Hepatocyte (in vitro differentiated cells): ENCODE measurements around the gene BTBD8. TPM values are rescaled to one million over a fixed set of nuclear protein-coding genes. Genes with fewer than 3 reads are reported as not detected.

Source experiments
- DNase-seq: peaks from one replicate; pipeline ENCODE4 v3.0.0-alpha.2; 2016; ENCODE audit warnings: low spot score
- H2AFZ ChIP-seq: fragments of 200-600 bp; sonication (generic); 2 replicates; pipeline ENCODE4 v1.6.0; 2016; ENCODE audit warnings: antibody characterized with exemption, mild to moderate bottlenecking
- H3K27ac ChIP-seq: fragments of 200-600 bp; sonication (generic); 2 replicates; pipeline ENCODE4 v1.5.1; 2016; ENCODE audit warnings: mild to moderate bottlenecking
- H3K27me3 ChIP-seq: fragments of 200-600 bp; sonication (generic); 2 replicates; pipeline ENCODE4 v1.6.1; 2016
- H3K36me3 ChIP-seq: fragments of 200-600 bp; sonication (generic); replicated peaks from 2 replicates; pipeline ENCODE4 v1.5.1; 2016; ENCODE audit warnings: low read depth; ENCODE audit not compliant: insufficient read depth
- H3K4me1 ChIP-seq: fragments of 200-600 bp; sonication (generic); 2 replicates; pipeline ENCODE4 v1.5.1; 2016; ENCODE audit warnings: mild to moderate bottlenecking, moderate library complexity; ENCODE audit not compliant: insufficient read depth
- H3K4me2 ChIP-seq: fragments of 200-600 bp; sonication (generic); 2 replicates; pipeline ENCODE4 v1.6.0; 2016
- H3K4me3 ChIP-seq: fragments of 200-600 bp; sonication (generic); 2 replicates; pipeline ENCODE4 v1.5.1; 2016; ENCODE audit warnings: mild to moderate bottlenecking
- H3K79me2 ChIP-seq: fragments of 200-600 bp; sonication (generic); 2 replicates; pipeline ENCODE4 v1.6.0; 2017; ENCODE audit warnings: mild to moderate bottlenecking
- H3K9me2 ChIP-seq: fragments of 200-600 bp; sonication (generic); replicated peaks from 2 replicates; pipeline ENCODE4 v1.6.0; 2017; ENCODE audit warnings: mild to moderate bottlenecking; ENCODE audit not compliant: insufficient read depth
- H3K9me3 ChIP-seq: fragments of 200-600 bp; sonication (generic); 2 replicates; pipeline ENCODE4 v1.5.1; 2016; ENCODE audit warnings: low read depth, mild to moderate bottlenecking
- H4K20me1 ChIP-seq: fragments of 200-600 bp; sonication (generic); 2 replicates; pipeline ENCODE4 v1.6.0; 2016; ENCODE audit warnings: mild to moderate bottlenecking; ENCODE audit not compliant: insufficient read depth, poor library complexity, severe bottlenecking
- EZH2 ChIP-seq: fragments of 200-600 bp; sonication (generic); IDR thresholded peaks from 2 replicates; pipeline ENCODE4 v1.6.1; 2016; ENCODE audit warnings: antibody characterized with exemption, mild to moderate bottlenecking, borderline replicate concordance
- EZH2phosphoT487 ChIP-seq: fragments of 200-600 bp; sonication (generic); IDR thresholded peaks from one replicate; pipeline ENCODE4 v1.6.1; 2018; ENCODE audit warnings: antibody characterized with exemption, mild to moderate bottlenecking, low read depth, moderate library complexity; ENCODE audit not compliant: unreplicated experiment, severe bottlenecking
- WGBS: methylation state at CpG from one replicate; pipeline ENCODE4 v1.1.6; 2016; ENCODE audit warnings: low lambda C conversion rate; ENCODE audit errors: missing lambda C conversion rate; 5-methylcytosine and 5-hydroxymethylcytosine counted together
- polyA plus RNA-seq: library from polyadenylated mRNA; unstranded; fragments of >200 nt; fragmentation: Nextera tagmentation; extraction: Ambion mirVana; gene quantifications from 2 replicates; pipeline ENCODE4 v1.2.1, GENCODE V29; 2016
- total RNA-seq: library from RNA; depleted of rRNA; stranded (reverse); fragments of >200 nt; gene quantifications from 2 replicates; pipeline ENCODE4 v1.2.3, GENCODE V29; 2014
- TF ChIP-seq, protein P1 (sequence below): fragments of 200-600 bp; sonication (generic); IDR thresholded peaks from 2 replicates; pipeline ENCODE4 v1.5.1; 2016; ENCODE audit warnings: antibody characterized with exemption, mild to moderate bottlenecking; ENCODE audit not compliant: poor library complexity

Gene BTBD8
- total and polyA plus RNA-seq, 2 experiments from 2014 or later = 2.4 to 6.0 TPM

DNA sequence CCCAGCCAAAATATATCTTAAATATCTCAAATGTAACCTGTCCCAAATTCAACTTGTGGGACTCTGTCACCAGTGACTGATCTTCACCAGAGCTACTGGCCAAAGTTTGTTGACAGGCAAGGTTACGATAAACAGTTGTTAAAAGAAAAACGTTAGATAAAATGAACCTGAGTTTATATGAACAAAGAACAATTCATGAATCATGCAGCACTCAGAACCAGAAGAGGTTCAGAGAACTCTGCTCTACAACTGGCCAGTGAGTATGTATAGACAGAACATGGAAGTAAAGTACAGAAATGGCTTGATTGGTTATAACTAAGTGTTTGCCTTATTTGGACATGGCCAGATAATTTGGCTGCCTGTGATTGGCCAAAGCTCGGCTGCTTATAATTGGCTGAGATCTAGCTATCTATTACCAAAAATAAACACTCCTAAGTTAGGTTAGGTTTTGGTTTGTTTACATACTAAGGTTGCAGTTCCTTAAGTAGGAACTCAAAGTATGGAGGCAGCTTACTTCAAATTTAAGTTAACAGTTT is 25.5 kb downstream of the BTBD8 start:
- H3K4me1 ChIP-seq = no peaks in the 10 kb centered on the region
- WGBS = 85% methylated on average over 3 of the region's 3 CpGs

DNA sequence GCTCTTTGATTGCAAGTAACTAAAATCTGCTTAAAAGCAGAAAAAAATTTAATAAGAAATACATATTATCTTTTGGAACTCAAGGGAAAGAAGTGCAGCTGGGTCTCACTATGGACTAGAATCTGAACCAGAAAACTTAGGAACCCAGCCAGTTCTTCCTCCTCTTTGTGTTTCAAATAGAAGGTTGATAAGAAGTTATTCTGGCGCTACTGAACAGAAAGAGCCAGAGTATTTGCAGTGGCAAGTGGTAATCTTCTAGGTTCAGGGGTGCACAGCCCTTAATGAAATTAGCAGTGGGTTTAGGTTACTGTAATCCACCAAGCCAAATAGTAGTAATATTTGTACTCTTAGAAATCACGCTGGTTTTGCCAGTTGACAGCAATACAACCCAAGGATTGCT is 28.5 kb downstream of the BTBD8 start:
- TF ChIP-seq EZH2 = no peak
- no peak for TF ChIP-seq EZH2phosphoT487
- TF ChIP-seq, protein P1, sequence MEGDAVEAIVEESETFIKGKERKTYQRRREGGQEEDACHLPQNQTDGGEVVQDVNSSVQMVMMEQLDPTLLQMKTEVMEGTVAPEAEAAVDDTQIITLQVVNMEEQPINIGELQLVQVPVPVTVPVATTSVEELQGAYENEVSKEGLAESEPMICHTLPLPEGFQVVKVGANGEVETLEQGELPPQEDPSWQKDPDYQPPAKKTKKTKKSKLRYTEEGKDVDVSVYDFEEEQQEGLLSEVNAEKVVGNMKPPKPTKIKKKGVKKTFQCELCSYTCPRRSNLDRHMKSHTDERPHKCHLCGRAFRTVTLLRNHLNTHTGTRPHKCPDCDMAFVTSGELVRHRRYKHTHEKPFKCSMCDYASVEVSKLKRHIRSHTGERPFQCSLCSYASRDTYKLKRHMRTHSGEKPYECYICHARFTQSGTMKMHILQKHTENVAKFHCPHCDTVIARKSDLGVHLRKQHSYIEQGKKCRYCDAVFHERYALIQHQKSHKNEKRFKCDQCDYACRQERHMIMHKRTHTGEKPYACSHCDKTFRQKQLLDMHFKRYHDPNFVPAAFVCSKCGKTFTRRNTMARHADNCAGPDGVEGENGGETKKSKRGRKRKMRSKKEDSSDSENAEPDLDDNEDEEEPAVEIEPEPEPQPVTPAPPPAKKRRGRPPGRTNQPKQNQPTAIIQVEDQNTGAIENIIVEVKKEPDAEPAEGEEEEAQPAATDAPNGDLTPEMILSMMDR = no peak
- 98% methylated on average over 2 of the region's 2 CpGs for WGBS

More for the DNA sequence above, 25.5 kb downstream of the BTBD8 start:
- Histone ChIP-seq H3K36me3 (no peaks in the 10 kb centered on the region), H3K4me2 (no peak overlapping the region), H3K27me3 (no peaks in the 10 kb centered on the region), H2AFZ (no peak overlapping the region), H3K79me2 (no peaks in the 10 kb centered on the region), H3K9me2 (no peaks in the 10 kb centered on the region), H4K20me1 (no peaks in the 10 kb centered on the region), H3K27ac (no peak overlapping the region), H3K9me3 (no peaks in the 10 kb centered on the region), H3K4me3 (no peak overlapping the region)
- TF ChIP-seq EZH2phosphoT487 (no peak), EZH2 (no peak)
- TF ChIP-seq, protein P1 = no peak
- DNase-seq = no peak

DNA sequence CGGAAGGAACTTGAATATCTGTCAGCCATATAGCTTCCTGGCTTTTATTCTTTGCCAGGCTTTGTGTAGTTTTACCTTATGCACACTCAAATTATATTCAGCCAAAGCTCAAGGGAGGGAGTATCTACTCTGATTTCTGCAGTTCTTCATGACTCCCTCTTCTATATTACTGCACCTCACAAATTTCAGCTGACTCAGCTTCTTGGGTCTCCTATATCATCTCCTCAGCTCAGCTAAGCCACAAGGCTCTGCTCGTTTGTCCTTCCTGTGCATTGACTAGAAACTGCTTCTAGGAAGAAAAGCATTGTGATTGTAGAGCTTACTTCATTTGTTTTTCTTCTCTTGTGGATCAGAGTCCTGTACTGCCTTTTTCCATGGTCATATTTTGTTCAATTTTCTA is 37.4 kb downstream of the BTBD8 start:
- TF ChIP-seq EZH2 (no peak), EZH2phosphoT487 (no peak)
- TF ChIP-seq, protein P1 = no peak
- Histone ChIP-seq H3K4me2 (no peak overlapping the region), H3K9me3 (no peaks in the 10 kb centered on the region), H3K27ac (no peak overlapping the region), H3K27me3 (no peaks in the 10 kb centered on the region), H2AFZ (no peak overlapping the region), H4K20me1 (no peaks in the 10 kb centered on the region), H3K9me2 (no peaks in the 10 kb centered on the region), H3K4me3 (no peak overlapping the region), H3K4me1 (no peaks in the 10 kb centered on the region), H3K79me2 (no peaks in the 10 kb centered on the region), H3K36me3 (no peaks in the 10 kb centered on the region)
- DNase-seq = no peak
- 80% methylated on average over 2 of the region's 2 CpGs for WGBS

More for the DNA sequence above, 28.5 kb downstream of the BTBD8 start:
- H3K9me3 ChIP-seq = no peaks in the 10 kb centered on the region
- H3K79me2 ChIP-seq = no peaks in the 10 kb centered on the region
- H3K4me3 ChIP-seq = no peak overlapping the region
- no peak for DNase-seq
- no peak overlapping the region for H3K4me2 ChIP-seq
- no peaks in the 10 kb centered on the region for H3K27me3 ChIP-seq
- no peaks in the 10 kb centered on the region for H3K9me2 ChIP-seq
- no peaks in the 10 kb centered on the region for H4K20me1 ChIP-seq
- no peaks in the 10 kb centered on the region for H3K36me3 ChIP-seq
- no peak overlapping the region for H3K27ac ChIP-seq
- H3K4me1 ChIP-seq = no peaks in the 10 kb centered on the region
- H2AFZ ChIP-seq = no peak overlapping the region
